SK-N-SH treated with all-trans-retinoic acid at 6 μM for 48 hours (cell line): ENCODE measurements around the gene BCKDHA.

ENCODE experiments used
- BACH2 ChIP-seq: fragments of 250-450 bp; sonication (Bioruptor Pico); IDR thresholded peaks from 2 replicates; pipeline ENCODE4 v1.9.0; 2021; ENCODE audit warnings: mild to moderate bottlenecking, borderline replicate concordance
- ESRRG ChIP-seq: fragments of 250-450 bp; sonication (Bioruptor Pico); IDR thresholded peaks from 2 replicates; pipeline ENCODE4 v1.6.1; 2021; ENCODE audit warnings: mild to moderate bottlenecking
- GLIS3 ChIP-seq: fragments of 250-450 bp; sonication (Bioruptor Pico); IDR thresholded peaks from 2 replicates; pipeline ENCODE4 v1.5.0; 2020; ENCODE audit warnings: mild to moderate bottlenecking, moderate library complexity
- ISL1 ChIP-seq: fragments of 250-450 bp; sonication (Bioruptor Pico); IDR thresholded peaks from 2 replicates; pipeline ENCODE4 v2.1.2; 2022; ENCODE audit warnings: mild to moderate bottlenecking, moderate library complexity
- RARB ChIP-seq: fragments of 250-450 bp; sonication (Bioruptor Pico); IDR thresholded peaks from 2 replicates; pipeline ENCODE4 v1.8.0; 2021; ENCODE audit warnings: mild to moderate bottlenecking, moderate library complexity
- TOX ChIP-seq: fragments of 250-450 bp; sonication (Bioruptor Pico); IDR thresholded peaks from 2 replicates; pipeline ENCODE4 v1.8.0; 2021; ENCODE audit warnings: mild to moderate bottlenecking, moderate library complexity, borderline replicate concordance
- ZFP3 ChIP-seq: fragments of 250-450 bp; sonication (Bioruptor Pico); IDR thresholded peaks from 2 replicates; pipeline ENCODE4 v1.5.0; 2020; ENCODE audit warnings: mild to moderate bottlenecking, moderate library complexity
- ZFP30 ChIP-seq: fragments of 450-650 bp; formaldehyde crosslinking; IDR thresholded peaks from 2 replicates; pipeline ENCODE4 v1.5.0; 2022; ENCODE audit warnings: mild to moderate bottlenecking, moderate library complexity
- ZNF565 ChIP-seq: fragments of 450-650 bp; formaldehyde crosslinking; conservative IDR thresholded peaks from 2 replicates; pipeline ENCODE4 v1.5.0; 2020; ENCODE audit warnings: low read depth, mild to moderate bottlenecking, moderate library complexity
- TF ChIP-seq, protein P1 (sequence below): fragments of 250-450 bp; sonication (Bioruptor Pico); IDR thresholded peaks from 2 replicates; pipeline ENCODE4 v1.8.0; 2020; ENCODE audit warnings: mild to moderate bottlenecking, moderate library complexity, borderline replicate concordance
- TF ChIP-seq, protein P2 (sequence below): fragments of 250-450 bp; sonication (Bioruptor Pico); IDR thresholded peaks from 2 replicates; pipeline ENCODE4 v1.5.1; 2020; ENCODE audit warnings: low read depth, mild to moderate bottlenecking, moderate library complexity
- TF ChIP-seq, protein P3 (sequence below): fragments of 250-450 bp; sonication (Bioruptor Pico); IDR thresholded peaks from 2 replicates; pipeline ENCODE4 v1.8.0; 2021; ENCODE audit warnings: low read depth, mild to moderate bottlenecking, moderate library complexity, borderline replicate concordance

GRCh38 chr19:41376241-41376997 is 21.2 kb upstream of the BCKDHA start, which contains the start of gene TMEM91:
- TF ChIP-seq GLIS3 (CRISPR knock-in tag) (no peak), ZNF565 (CRISPR knock-in tag) (no peak), ESRRG (CRISPR knock-in tag) (no peak), ZFP30 (CRISPR knock-in tag) (no peak), RARB (CRISPR knock-in tag) (no peak), BACH2 (no peak), TOX (CRISPR knock-in tag) (no peak), ISL1 (CRISPR knock-in tag) (no peak), ZFP3 (CRISPR knock-in tag) (no peak)
- TF ChIP-seq, protein P1, sequence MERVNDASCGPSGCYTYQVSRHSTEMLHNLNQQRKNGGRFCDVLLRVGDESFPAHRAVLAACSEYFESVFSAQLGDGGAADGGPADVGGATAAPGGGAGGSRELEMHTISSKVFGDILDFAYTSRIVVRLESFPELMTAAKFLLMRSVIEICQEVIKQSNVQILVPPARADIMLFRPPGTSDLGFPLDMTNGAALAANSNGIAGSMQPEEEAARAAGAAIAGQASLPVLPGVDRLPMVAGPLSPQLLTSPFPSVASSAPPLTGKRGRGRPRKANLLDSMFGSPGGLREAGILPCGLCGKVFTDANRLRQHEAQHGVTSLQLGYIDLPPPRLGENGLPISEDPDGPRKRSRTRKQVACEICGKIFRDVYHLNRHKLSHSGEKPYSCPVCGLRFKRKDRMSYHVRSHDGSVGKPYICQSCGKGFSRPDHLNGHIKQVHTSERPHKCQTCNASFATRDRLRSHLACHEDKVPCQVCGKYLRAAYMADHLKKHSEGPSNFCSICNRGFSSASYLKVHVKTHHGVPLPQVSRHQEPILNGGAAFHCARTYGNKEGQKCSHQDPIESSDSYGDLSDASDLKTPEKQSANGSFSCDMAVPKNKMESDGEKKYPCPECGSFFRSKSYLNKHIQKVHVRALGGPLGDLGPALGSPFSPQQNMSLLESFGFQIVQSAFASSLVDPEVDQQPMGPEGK (CRISPR knock-in tag), result no peak
- TF ChIP-seq, protein P2, sequence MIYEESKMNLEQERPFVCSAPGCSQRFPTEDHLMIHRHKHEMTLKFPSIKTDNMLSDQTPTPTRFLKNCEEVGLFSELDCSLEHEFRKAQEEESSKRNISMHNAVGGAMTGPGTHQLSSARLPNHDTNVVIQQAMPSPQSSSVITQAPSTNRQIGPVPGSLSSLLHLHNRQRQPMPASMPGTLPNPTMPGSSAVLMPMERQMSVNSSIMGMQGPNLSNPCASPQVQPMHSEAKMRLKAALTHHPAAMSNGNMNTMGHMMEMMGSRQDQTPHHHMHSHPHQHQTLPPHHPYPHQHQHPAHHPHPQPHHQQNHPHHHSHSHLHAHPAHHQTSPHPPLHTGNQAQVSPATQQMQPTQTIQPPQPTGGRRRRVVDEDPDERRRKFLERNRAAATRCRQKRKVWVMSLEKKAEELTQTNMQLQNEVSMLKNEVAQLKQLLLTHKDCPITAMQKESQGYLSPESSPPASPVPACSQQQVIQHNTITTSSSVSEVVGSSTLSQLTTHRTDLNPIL (CRISPR knock-in tag), result no peak
- TF ChIP-seq, protein P3, sequence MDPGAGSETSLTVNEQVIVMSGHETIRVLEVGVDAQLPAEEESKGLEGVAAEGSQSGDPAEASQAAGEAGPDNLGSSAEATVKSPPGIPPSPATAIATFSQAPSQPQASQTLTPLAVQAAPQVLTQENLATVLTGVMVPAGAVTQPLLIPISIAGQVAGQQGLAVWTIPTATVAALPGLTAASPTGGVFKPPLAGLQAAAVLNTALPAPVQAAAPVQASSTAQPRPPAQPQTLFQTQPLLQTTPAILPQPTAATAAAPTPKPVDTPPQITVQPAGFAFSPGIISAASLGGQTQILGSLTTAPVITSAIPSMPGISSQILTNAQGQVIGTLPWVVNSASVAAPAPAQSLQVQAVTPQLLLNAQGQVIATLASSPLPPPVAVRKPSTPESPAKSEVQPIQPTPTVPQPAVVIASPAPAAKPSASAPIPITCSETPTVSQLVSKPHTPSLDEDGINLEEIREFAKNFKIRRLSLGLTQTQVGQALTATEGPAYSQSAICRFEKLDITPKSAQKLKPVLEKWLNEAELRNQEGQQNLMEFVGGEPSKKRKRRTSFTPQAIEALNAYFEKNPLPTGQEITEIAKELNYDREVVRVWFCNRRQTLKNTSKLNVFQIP (CRISPR knock-in tag), result no peak
